Right lobe of liver (tissue), 6 donors: Measurements from ENCODE around the gene OR51I2. TPM values are rescaled to one million over a fixed set of nuclear protein-coding genes. Genes with fewer than 3 reads are reported as not detected.

Source experiments
- ATAC-seq, 4 donors: fragments of 200-7000 bp; cut with Tn5 transposase; one replicate each; pipeline ENCODE4 v1.9.1; 2020; ENCODE audit warnings: mild to moderate bottlenecking in 4 of 4, moderate library complexity in 4 of 4
- DNase-seq, 3 donors: peaks; one replicate each; pipeline ENCODE4 v3.0.0-alpha.2; 2020
- H3K27ac ChIP-seq, 3 donors: fragments of 200-600 bp; one replicate each; pipeline ENCODE4 v1.8.0; 2022
- H3K27me3 ChIP-seq, 2 donors: fragments of 200-600 bp; one replicate each; pipeline ENCODE4 v1.8.0; 2022
- H3K36me3 ChIP-seq, 4 donors: fragments of 200-600 bp; sonication (generic) in 1 of 4; one replicate each; pipeline versions ENCODE4 v1.5.1 to v1.8.0; 2017 to 2022; ENCODE audit warnings: control low read depth in 1 of 4
- H3K4me1 ChIP-seq, 4 donors: fragments of 200-600 bp; sonication (generic) in 1 of 4; one replicate each; pipeline versions ENCODE4 v1.5.1 to v1.8.0; 2017 to 2022; ENCODE audit warnings: control low read depth in 1 of 4
- H3K4me3 ChIP-seq, 3 donors: fragments of 200-600 bp; one replicate each; pipeline ENCODE4 v1.8.0; 2022
- H3K9me3 ChIP-seq, 4 donors: fragments of 200-600 bp; sonication (generic) in 1 of 4; one replicate each; pipeline versions ENCODE4 v1.5.1 to v1.8.0; 2017 to 2022; ENCODE audit warnings: control low read depth in 1 of 4
- CTCF ChIP-seq, 4 donors: fragments of 200-600 bp in 3 of 4; fragments of 450-650 bp in 1 of 4; IDR thresholded peaks; one replicate each; pipeline versions ENCODE4 v1.5.1 to v1.8.0; 2016 to 2022; ENCODE audit warnings: antibody characterized with exemption in 4 of 4, mild to moderate bottlenecking in 2 of 4
- POLR2A ChIP-seq: fragments of 450-650 bp; IDR thresholded peaks from one replicate; pipeline ENCODE4 v1.6.1; 2017; ENCODE audit warnings: antibody characterized with exemption, mild to moderate bottlenecking
- WGBS: methylation state at CpG from one replicate; pipeline ENCODE4 v1.1.6; 2018; ENCODE audit warnings: low coverage, low lambda C conversion rate; ENCODE audit not compliant: insufficient coverage; ENCODE audit errors: missing lambda C conversion rate; 5-methylcytosine and 5-hydroxymethylcytosine counted together
- intact Hi-C, 2 donors: fragments of 100-400 bp; cut with DNase I; formaldehyde crosslinking; loops; one replicate each; pipeline versions ENCODE4 v1.11.2 to v1.14.1; 2022
- long read RNA-seq: library from polyadenylated mRNA; unstranded; transcript quantifications from one replicate; pipeline ENCODE4 v2.0.0, GENCODE V29; 2019
- total RNA-seq, 6 experiments: library from RNA; depleted of rRNA in 2 of 6; stranded (reverse); fragments of >200 nt in 2 of 6; fragmentation: NEBNext Ultra II Directional in 3 of 6; extraction: Animal tissue kit (Norgen Biotek cat#: 25700) in 3 of 6; gene quantifications; one replicate each; pipeline versions ENCODE4 v1.1.0 to v1.2.4, GENCODE V29; 2016 to 2023
- donor health status: DM: no; HTN: yes; CAD: no.
- donor health status: DM: no; HTN: no; CAD: no.
- donor health status: DM: no; HTN: no; CAD: no.
- donor health status: DM: no; HTN: yes; CAD: no.
- donor health status: DM: no; HTN: yes; CAD: no.

Gene OR51I2
- total RNA-seq: not detected
- long read RNA-seq: 0 reads

- Histone ChIP-seq H3K9me3 (no peaks in the 10 kb centered on the region), H3K27ac (no peak within 1 kb of the TSS), H3K27me3 (no peaks in the 10 kb centered on the region), H3K4me1 (no peaks in the 10 kb centered on the region), H3K36me3 (no peaks in the 10 kb centered on the region), H3K4me3 (no peak within 1 kb of the TSS)
- intact Hi-C loops: no loop called here
- ATAC-seq (no peak), DNase-seq (no peak)
- no peak for TF ChIP-seq CTCF (IDR thresholded peaks at IDR 0.05)
- no peak for TF ChIP-seq POLR2A
- 90% methylated on average over 2 of the region's 2 CpGs for WGBS
Measured at GRCh38 chr11:5449023-5449422, at the start of gene OR51I2. Gene OR51I2 (plus strand): TSS chr11:5449323. CDS start chr11:5453489, 4,166 bp downstream.

GRCh38 chr11:5405173-5405572, 44.0 kb upstream of the OR51I2 start:
- DNase-seq: no peak
- ATAC-seq: no peak
- TF ChIP-seq CTCF (IDR thresholded peaks at IDR 0.05) (no peak), POLR2A (no peak)

GRCh38 chr11:5420993-5421392, 28.1 kb upstream of the OR51I2 start:
- intact Hi-C loops: no loop called here
- Histone ChIP-seq H3K27me3 (no peaks in the 10 kb centered on the region), H3K27ac (no peak overlapping the region), H3K36me3 (no peaks in the 10 kb centered on the region), H3K4me3 (no peak overlapping the region), H3K9me3 (no peaks in the 10 kb centered on the region), H3K4me1 (no peaks in the 10 kb centered on the region)
- DNase-seq (no peak), ATAC-seq (no peak)
- TF ChIP-seq CTCF (IDR thresholded peaks at IDR 0.05) (no peak), POLR2A (no peak)
- 44% methylated on average over 5 of the region's 5 CpGs for WGBS

More at GRCh38 chr11:5405173-5405572, 44.0 kb upstream of the OR51I2 start:
- H3K4me1 ChIP-seq: no peaks in the 10 kb centered on the region
- H3K27ac ChIP-seq: no peak overlapping the region
- H3K36me3 ChIP-seq: no peaks in the 10 kb centered on the region
- intact Hi-C loops: no loop called here
- H3K27me3 ChIP-seq: no peaks in the 10 kb centered on the region
- H3K9me3 ChIP-seq: no peaks in the 10 kb centered on the region
- no peak overlapping the region for H3K4me3 ChIP-seq

GRCh38 chr11:5421811-5422210, 27.3 kb upstream of the OR51I2 start, which contains the start of gene OR51Q1:
Gene OR51Q1 (plus strand): TSS chr11:5422111. CDS start chr11:5422201, 90 bp downstream.
- H3K27me3 ChIP-seq: no peaks in the 10 kb centered on the region
- DNase-seq (no peak), ATAC-seq (no peak)
- H3K27ac ChIP-seq: no peak within 1 kb of the TSS
- H3K36me3 ChIP-seq: no peaks in the 10 kb centered on the region
- intact Hi-C loops: no loop called here
- 58% methylated on average over 1 of the region's 1 CpG for WGBS
- no peaks in the 10 kb centered on the region for H3K4me1 ChIP-seq
- no peak within 1 kb of the TSS for H3K4me3 ChIP-seq
- H3K9me3 ChIP-seq: no peaks in the 10 kb centered on the region
- TF ChIP-seq POLR2A: no peak
- TF ChIP-seq CTCF (IDR thresholded peaks at IDR 0.05): no peak

- Histone ChIP-seq H3K36me3 (no peaks in the 10 kb centered on the region), H3K27ac (no peak overlapping the region), H3K4me3 (no peak overlapping the region), H3K4me1 (no peaks in the 10 kb centered on the region), H3K27me3 (no peaks in the 10 kb centered on the region), H3K9me3 (no peaks in the 10 kb centered on the region)
- ATAC-seq (no peak), DNase-seq (no peak)
- WGBS: 43% methylated on average over 3 of the region's 3 CpGs
- intact Hi-C loops: no loop called here
- TF ChIP-seq CTCF (IDR thresholded peaks at IDR 0.05) (no peak), POLR2A (no peak)
Measured at GRCh38 chr11:5423131-5423530, 26.0 kb upstream of the OR51I2 start.
